ENCODE results near the gene THRAP3.

DNA sequence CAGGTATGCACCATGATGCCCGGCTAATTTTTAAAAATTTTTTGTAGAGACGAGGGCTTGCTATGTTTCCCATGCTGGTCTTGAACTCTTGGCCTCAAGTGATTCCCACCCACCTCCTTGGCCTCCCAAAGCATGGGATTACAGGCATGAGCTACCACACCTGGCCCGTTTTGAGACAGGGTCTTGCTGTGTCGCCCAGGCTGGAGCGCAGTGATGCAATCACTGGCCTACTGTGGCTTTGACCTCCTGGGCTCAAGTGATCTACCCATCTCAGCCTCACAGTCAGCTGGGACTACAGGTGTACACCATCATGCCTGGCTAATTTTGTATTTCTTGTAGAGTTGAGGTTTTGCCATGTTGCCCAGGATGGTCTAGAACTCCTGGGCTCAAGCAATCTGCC lies 74.4 kb downstream of the THRAP3 start:
- TF ChIP-seq POLR2A (IDR thresholded peaks at IDR 0.05; ENCODE audit: low read depth): no peak
- no peak for TF ChIP-seq CTCF (IDR thresholded peaks at IDR 0.05)

All from esophagus muscularis mucosa (tissue), 3 donors.